Ectodermal cell (in vitro differentiated cells): ENCODE results near the gene GTF3C1.

Experiments used
- H3K27ac ChIP-seq: 2 replicates; pipeline ENCODE4 v1.7.0; 2013; ENCODE audit warnings: mild to moderate bottlenecking, low read depth, low read length; ENCODE audit not compliant: insufficient read depth, poor library complexity, severe bottlenecking
- H3K27me3 ChIP-seq: 2 replicates; pipeline ENCODE4 v1.7.0; 2013; ENCODE audit warnings: mild to moderate bottlenecking, low read length; ENCODE audit not compliant: insufficient read depth, control insufficient read depth, poor library complexity, severe bottlenecking
- H3K36me3 ChIP-seq: one replicate; pipeline ENCODE4 v1.7.0; 2013; ENCODE audit warnings: low read length; ENCODE audit not compliant: control insufficient read depth, insufficient read depth
- H3K4me1 ChIP-seq: one replicate; pipeline ENCODE4 v1.7.0; 2013; ENCODE audit warnings: low read length; ENCODE audit not compliant: control insufficient read depth, insufficient read depth
- H3K4me3 ChIP-seq: 2 replicates; pipeline ENCODE4 v1.7.0; 2013; ENCODE audit warnings: low read depth, low read length, control low read depth; ENCODE audit not compliant: insufficient read depth
- H3K9me3 ChIP-seq: 2 replicates; pipeline ENCODE4 v1.7.0; 2013; ENCODE audit warnings: mild to moderate bottlenecking, low read length, moderate library complexity; ENCODE audit not compliant: control insufficient read depth
- WGBS, 2 experiments: methylation state at CpG; one replicate each; pipeline ENCODE4 v1.1.7; 2013; ENCODE audit warnings: missing lambda C conversion rate in 2 of 2; 5-methylcytosine and 5-hydroxymethylcytosine counted together

GTF3C1 gene

GRCh38 chr16:27543801-27544200, 5.9 kb downstream of the GTF3C1 start:
- H3K4me1 ChIP-seq: peaks cover 6% of the 10 kb centered on the region
- peaks cover 64% of the 10 kb centered on the region for H3K36me3 ChIP-seq
- H3K9me3 ChIP-seq: no peaks in the 10 kb centered on the region
- H3K4me3 ChIP-seq: no peak overlapping the region
- no peak overlapping the region for H3K27ac ChIP-seq
- H3K27me3 ChIP-seq: no peaks in the 10 kb centered on the region
- 92 to 93% methylated on average over 3 of the region's 3 CpGs for WGBS, 2 experiments

GRCh38 chr16:27539636-27540035, 10.1 kb downstream of the GTF3C1 start:
- no peak overlapping the region for H3K27ac ChIP-seq
- H3K27me3 ChIP-seq: no peaks in the 10 kb centered on the region
- H3K9me3 ChIP-seq: no peaks in the 10 kb centered on the region
- no peaks in the 10 kb centered on the region for H3K4me1 ChIP-seq
- no peak overlapping the region for H3K4me3 ChIP-seq
- WGBS, 2 experiments: 78 to 79% methylated on average over 5 of the region's 5 CpGs
- peaks cover 84% of the 10 kb centered on the region for H3K36me3 ChIP-seq

- no peaks in the 10 kb centered on the region for H3K27me3 ChIP-seq
- WGBS, 2 experiments: 94 to 95% methylated on average over 2 of the region's 2 CpGs
- peaks cover 85% of the 10 kb centered on the region for H3K36me3 ChIP-seq
- no peaks in the 10 kb centered on the region for H3K9me3 ChIP-seq
- no peak overlapping the region for H3K27ac ChIP-seq
- no peaks in the 10 kb centered on the region for H3K4me1 ChIP-seq
- no peak overlapping the region for H3K4me3 ChIP-seq
Observed at GRCh38 chr16:27539120-27539519, 10.6 kb downstream of the GTF3C1 start.

GRCh38 chr16:27538528-27538927, 11.2 kb downstream of the GTF3C1 start:
- H3K27me3 ChIP-seq: no peaks in the 10 kb centered on the region
- H3K9me3 ChIP-seq: no peaks in the 10 kb centered on the region
- H3K4me1 ChIP-seq: no peaks in the 10 kb centered on the region
- H3K27ac ChIP-seq: no peak overlapping the region
- 89 to 92% methylated on average over 5 of the region's 5 CpGs for WGBS, 2 experiments
- H3K4me3 ChIP-seq: no peak overlapping the region
- peaks cover 82% of the 10 kb centered on the region for H3K36me3 ChIP-seq

GRCh38 chr16:27534256-27534655, 15.5 kb downstream of the GTF3C1 start:
- peaks cover 68% of the 10 kb centered on the region for H3K36me3 ChIP-seq
- WGBS, 2 experiments: 98 to 99% methylated on average over 4 of the region's 4 CpGs

GRCh38 chr16:27531826-27532800, 17.6 kb downstream of the GTF3C1 start:
- peaks cover 69% of the 10 kb centered on the region for H3K36me3 ChIP-seq

More at GRCh38 chr16:27534256-27534655, 15.5 kb downstream of the GTF3C1 start:
- no peak overlapping the region for H3K4me3 ChIP-seq
- H3K4me1 ChIP-seq: no peaks in the 10 kb centered on the region
- H3K27me3 ChIP-seq: no peaks in the 10 kb centered on the region
- H3K27ac ChIP-seq: no peak overlapping the region
- H3K9me3 ChIP-seq: no peaks in the 10 kb centered on the region

GRCh38 chr16:27531186-27531585, 18.5 kb downstream of the GTF3C1 start:
- no peaks in the 10 kb centered on the region for H3K27me3 ChIP-seq
- WGBS, 2 experiments: 93 to 97% methylated on average over 2 of the region's 2 CpGs
- no peaks in the 10 kb centered on the region for H3K4me1 ChIP-seq
- H3K4me3 ChIP-seq: no peak overlapping the region
- no peaks in the 10 kb centered on the region for H3K9me3 ChIP-seq
- H3K27ac ChIP-seq: no peak overlapping the region
- H3K36me3 ChIP-seq: peaks cover 68% of the 10 kb centered on the region

More at GRCh38 chr16:27531826-27532800, 17.6 kb downstream of the GTF3C1 start:
- Histone ChIP-seq H3K4me1 (no peaks in the 10 kb centered on the region), H3K9me3 (no peaks in the 10 kb centered on the region), H3K27me3 (no peaks in the 10 kb centered on the region), H3K4me3 (no peak overlapping the region), H3K27ac (no peak overlapping the region)
- WGBS, 2 experiments: 95 to 97% methylated on average over 19 of the region's 19 CpGs

- Histone ChIP-seq H3K4me3 (no peak overlapping the region), H3K4me1 (no peaks in the 10 kb centered on the region), H3K27me3 (no peaks in the 10 kb centered on the region), H3K36me3 (peaks cover 72% of the 10 kb centered on the region), H3K27ac (no peak overlapping the region), H3K9me3 (no peaks in the 10 kb centered on the region)
- WGBS, 2 experiments: 94 to 95% methylated on average over 6 of the region's 6 CpGs
Observed at GRCh38 chr16:27529962-27530361, 19.8 kb downstream of the GTF3C1 start.

- H3K4me3 ChIP-seq: no peak overlapping the region
- H3K27ac ChIP-seq: no peak overlapping the region
- no peaks in the 10 kb centered on the region for H3K27me3 ChIP-seq
- WGBS, 2 experiments: 98 to 99% methylated on average over 4 of the region's 4 CpGs
- peaks cover 74% of the 10 kb centered on the region for H3K36me3 ChIP-seq
- H3K4me1 ChIP-seq: no peaks in the 10 kb centered on the region
- H3K9me3 ChIP-seq: no peaks in the 10 kb centered on the region
Observed at GRCh38 chr16:27528294-27528693, 21.4 kb downstream of the GTF3C1 start.

- no peaks in the 10 kb centered on the region for H3K9me3 ChIP-seq
- no peak overlapping the region for H3K27ac ChIP-seq
- 92 to 96% methylated on average over 6 of the region's 6 CpGs for WGBS, 2 experiments
- H3K36me3 ChIP-seq: peaks cover 63% of the 10 kb centered on the region
- H3K4me1 ChIP-seq: no peaks in the 10 kb centered on the region
- no peak overlapping the region for H3K4me3 ChIP-seq
- H3K27me3 ChIP-seq: no peaks in the 10 kb centered on the region
Observed at GRCh38 chr16:27526180-27526579, 23.5 kb downstream of the GTF3C1 start.
